GM21367 (cell line): ENCODE measurements around the gene HOXB1.
"Not testable (repeated sequence)": the region's sequence is repeated elsewhere in the genome, so short reads cannot be mapped to it uniquely, and the experiment has no call there.

ENCODE experiments used
- ATAC-seq: cut with Tn5 transposase; IDR thresholded peaks from one replicate; pipeline ENCODE4 v1.9.1; 2021; ENCODE audit not compliant: unreplicated experiment

HOXB1 gene

DNA sequence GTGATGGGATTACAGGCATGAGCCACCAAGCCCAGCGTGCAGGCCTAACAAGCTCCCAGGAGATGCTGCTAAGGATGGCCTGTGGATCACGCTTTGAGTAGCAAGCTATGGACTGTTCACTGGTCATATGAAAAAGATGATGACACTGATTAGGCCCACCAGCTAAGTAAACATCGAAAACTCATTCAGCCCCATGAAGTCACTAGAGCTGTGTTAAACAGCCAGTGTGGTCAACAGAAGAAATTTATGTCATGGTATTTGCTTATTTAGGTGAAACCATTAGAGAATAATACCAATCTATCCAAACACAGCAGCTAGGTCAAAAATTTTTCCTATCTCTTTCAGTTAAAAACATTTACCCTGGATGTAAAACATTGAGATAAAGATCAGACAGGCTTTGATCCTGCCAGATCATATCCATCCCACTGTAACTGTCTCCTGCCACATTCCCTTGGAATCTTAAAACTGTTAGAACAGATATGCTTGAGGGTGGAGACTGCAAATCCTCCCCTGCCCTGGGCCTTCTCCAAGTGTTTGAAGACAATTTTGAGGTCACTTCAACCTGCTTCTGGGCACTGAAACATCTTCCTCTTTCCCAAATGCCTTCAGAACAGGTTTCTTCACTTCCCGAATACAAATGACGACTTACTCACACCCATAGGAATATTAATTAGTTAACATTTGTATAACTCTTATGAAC is 30.9 kb downstream of the HOXB1 start:
- ATAC-seq = no peak

DNA sequence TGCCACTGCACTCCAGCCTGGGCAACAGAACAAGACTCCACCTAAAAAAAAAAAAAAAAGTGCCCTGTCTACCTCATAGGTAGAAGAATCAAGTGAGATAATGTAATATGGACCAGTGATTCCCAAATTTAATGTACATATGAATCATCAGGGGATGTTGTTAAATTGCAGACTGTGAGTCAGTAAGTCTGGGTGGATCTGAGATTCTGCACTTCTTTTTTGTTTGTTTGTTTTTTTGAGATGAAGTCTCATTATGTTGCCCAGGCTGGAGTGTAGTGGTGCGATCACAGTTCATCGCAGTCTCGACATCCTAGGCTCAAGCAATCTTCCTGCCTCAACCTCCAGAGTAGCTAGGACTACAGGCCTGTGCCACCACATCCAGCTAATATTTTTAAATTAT is 31.6 kb downstream of the HOXB1 start:
- no peak for ATAC-seq

DNA sequence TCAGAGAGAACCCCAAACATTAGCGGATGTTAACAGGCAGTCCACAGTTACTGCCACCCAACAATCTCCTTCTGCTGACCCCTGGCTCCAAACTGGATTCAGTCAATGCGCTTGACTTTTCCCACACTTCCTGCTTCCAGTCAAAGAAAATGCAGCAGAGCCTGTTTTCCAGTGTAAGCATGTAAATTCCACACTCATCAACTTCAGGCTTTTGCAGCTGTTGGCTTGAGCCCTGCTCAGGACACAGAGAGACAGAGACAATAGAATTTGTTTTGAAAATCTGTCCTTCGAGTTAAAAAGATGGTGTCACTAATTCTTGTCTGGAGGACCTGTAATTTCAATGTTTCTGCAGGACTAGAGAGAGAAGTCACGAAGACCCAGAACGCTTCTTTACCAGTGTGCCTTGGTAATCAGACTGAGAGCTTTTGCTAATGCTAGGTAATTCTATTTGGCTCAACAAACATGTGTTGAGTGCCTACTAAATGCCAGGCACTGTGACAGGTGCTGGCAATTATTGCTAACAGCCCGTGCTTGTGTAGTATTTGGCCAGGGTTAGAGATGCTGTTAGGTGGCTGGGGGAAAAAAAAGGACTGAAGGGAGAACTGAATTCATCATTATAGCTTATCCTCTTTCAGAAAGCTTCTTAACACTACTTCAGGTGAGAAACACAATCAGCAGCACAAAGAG is 32.5 kb downstream of the HOXB1 start:
- no peak for ATAC-seq

DNA sequence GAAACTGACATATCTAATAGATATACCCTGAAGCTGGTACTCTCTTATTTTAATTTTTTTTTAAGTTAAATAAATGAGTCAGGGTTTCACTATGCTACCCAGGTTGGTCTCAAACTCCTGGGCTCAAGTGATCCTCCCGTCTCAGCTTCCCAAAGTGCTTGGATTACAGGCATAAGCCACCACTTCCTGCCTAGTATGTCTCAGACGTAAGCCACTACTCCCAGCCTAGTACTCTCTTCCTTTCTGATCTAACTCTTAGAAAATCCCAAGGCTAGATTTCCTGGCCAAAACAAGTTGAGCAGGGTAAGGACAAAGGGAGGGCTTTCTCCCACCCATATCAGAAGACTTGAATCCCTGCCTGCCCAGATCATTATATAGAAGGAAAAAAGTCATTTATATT is 33.7 kb downstream of the HOXB1 start:
- no peak for ATAC-seq

DNA sequence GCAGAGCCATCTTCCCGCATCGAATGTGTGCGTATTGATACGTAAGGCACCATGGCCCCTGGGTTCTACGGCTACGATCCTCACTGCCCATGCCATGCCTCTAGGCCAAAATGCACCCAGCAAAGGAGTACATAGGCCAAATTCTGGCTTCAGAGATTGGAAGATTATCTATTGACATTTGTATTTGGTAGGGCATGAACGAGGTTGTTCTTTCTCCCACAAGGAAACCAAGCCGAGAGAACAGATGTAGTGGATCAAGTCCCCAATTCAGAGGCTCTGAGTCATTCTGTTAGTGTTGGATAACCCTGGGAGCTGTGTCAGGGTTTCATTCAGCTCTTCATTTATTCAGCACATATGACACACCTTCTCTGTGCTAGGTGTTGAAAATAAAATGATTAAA is 36.5 kb downstream of the HOXB1 start:
- no peak for ATAC-seq

DNA sequence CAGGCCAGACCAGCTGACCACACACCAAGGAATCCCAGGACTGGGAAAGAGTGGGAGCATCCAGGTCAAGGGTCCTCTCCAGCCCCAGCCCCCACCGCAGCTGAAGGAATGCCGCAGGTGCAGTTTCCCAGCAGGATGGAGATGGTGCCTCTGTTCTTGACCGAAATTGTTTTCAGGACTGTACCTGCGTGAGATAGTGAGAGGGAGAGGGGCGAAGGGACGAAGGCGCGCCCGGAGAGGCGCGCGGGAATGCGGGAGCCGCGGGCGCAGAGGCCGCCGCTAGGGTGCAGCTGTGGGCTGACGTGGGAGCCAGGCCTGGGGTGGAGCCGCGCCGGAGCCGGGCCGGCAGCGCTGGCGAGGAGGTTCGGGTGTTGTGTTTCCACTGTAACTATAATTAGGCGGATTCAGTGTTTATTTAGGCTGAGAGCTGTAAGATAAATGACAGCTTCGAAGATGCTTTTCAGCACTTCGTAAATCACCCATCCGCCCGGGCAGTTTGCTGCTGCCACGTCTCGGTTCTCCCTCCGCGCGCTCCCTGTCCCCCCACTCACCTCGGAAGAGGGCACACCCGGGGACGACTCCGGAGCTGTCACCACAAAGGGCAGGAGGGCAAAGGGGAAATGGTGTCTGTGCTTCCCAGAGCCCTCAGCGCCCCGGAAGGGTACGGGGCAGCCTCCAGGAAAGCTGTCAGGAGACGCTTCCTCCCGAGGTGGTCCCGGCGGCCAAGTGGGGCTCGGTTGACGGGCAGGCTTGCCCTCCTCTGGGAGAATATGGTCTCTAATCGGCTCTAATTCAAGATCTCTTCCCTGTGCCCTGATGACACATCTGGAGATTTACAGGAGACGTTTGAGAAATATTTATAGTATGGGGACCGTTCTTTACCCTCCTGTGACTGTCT is 38.2 kb downstream of the HOXB1 start:
- no peak for ATAC-seq

DNA sequence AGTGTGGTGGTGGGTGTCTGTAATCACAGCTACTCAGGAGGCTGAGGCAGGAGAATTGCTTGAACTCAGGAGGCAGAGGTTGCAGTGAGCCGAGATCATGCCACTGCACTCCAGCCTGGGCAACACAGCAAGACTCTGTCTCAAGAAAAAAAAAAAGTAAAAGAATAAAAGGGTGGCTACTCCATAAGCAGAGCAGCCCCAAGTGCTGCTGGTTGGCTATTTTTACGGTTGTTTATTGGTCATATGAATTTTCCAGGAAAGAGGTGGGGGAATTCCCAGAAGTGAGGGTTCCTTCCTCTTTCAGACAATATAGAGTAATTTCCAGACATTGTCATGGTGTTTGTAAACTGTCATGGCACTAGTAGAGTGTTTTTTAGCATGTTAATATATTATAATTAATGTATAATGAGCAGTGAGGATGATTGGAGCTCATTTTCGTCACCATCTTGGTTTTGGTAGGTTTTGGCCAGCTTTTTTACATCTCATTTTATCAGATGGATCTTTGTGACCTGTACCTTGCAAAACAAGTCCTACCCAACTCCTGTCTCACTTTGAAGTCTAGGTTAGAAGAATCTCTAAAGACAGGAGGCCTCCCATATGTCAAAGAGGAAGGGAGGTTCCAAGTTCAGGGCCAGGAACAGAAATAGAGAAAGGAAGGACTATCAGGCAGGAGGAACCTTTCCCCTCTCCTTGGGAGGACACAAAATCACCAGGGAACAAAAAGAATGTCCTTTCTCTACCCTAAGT is 39.1 kb downstream of the HOXB1 start:
- ATAC-seq = no peak

DNA sequence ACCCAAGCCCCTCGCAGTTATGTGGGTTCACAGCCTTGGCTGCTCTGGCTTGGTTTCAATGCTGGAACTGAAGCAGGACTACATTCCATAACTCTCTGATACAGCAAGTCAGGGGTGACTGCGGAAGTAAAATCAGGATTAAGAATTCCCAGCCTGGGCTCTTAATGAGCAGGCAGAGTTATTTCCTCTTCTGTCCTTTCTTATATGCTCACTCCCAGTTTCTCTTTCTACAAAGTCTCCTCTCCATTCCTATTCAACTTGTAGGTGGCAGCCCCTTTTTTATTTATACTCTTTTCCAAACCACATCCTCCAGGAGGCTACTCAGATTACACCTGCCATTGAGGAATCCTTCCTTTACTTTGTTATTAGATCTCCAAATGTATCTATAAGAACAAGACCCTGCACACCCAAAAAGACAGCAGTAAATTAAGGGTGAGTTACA is 40.3 kb downstream of the HOXB1 start:
- no peak for ATAC-seq

DNA sequence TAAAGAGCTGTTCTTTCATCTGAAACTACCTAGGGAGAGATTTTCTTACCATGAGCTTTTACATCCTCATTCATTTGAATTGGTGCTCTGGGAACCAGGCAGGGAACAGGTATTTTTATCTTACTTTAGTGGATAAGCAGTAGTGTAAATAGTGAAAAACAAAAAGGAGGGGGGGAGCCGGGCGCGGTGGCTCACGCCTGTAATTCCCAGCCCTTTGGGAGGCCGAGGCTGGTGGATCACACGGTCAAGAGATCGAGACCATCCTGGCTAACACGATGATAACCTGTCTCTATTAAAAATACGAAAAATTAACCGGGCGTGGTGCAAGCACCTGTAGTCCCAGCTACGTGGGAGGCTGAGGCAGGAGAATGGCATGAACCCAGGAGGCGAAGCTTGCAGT is 41.0 kb downstream of the HOXB1 start:
- ATAC-seq = no peak

DNA sequence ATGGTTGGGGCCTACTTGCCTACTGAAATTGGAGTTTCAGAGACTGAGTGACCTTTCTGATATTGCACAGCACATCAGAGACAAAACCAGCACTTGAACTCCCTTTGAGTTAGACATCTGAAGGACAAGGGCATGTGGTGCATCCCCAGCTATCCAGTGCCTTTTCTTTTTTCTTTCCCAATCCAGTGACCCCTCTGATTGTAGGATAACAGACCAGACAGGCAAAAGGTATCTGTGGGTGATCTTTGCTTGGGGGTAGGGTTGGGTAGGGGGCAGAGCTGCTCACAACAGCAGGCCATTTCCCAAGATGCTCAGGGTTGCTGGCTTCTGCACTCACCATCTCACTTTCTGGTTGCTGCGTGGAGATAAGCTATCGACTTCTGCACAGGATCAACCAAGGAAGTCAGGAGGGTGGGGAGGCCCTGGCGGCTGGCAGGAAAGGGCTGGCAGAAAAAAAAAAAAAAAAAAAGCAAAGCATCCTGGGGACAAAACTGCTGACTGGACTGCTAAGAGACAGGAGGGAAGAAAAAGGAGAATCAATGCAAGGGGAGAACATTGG is 42.2 kb downstream of the HOXB1 start:
- ATAC-seq = no peak

DNA sequence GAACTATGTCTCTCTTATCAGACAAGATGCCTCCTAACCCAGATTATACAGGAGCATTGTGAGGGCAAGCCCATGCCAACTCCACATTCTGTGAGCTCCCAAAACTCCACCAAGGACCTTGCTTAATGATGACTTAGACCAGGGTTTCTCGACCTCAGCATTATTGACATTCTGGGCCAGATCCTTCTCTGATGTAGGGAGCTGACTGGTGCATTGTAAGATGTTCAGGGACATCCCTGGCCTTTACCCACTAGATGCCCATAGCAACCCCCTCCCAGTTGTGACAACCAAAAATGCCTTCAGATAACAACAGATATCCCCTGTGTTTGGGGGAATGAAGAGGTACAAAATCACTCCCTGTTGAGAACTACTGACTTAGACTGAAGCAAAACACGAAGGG is 43.6 kb downstream of the HOXB1 start:
- ATAC-seq = no peak

DNA sequence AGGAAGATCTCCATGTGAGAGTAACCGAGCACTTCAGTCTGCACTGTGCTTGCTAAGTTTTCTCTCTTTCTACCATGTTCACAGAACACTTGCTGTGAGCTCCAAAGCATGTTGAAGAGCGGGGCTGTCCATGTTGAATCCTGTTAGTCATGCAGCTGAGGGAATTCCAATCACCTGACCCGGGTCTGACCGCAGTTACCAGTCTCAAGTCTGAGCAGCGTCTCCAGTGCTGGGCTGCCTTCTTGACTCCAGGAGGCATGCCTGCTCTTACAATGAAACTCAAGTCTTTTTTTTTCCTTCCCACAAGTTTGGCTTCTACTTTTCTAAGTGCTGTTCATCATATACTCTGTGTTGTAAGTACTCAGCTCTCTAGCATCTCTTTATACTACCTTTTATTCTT is 44.3 kb downstream of the HOXB1 start:
- ATAC-seq = no peak

DNA sequence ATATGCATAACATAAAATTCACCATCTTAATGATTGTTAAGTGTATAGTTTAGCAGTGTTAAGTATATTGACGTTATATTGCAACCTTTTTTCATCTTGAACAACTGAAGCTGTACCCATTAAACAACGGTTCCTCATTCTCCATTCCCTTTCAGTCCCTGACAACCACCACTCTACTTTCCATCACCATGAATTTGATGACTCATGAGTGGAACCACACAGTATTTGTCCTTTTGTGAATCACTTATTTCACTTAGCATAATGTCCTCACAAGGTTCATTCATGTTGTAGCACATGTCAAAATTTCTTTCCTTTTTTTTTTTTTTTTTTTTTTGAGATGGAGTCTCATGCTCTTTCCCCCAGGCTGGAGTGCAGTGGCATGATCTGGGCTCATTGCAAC is 46.0 kb downstream of the HOXB1 start:
- no peak for ATAC-seq

DNA sequence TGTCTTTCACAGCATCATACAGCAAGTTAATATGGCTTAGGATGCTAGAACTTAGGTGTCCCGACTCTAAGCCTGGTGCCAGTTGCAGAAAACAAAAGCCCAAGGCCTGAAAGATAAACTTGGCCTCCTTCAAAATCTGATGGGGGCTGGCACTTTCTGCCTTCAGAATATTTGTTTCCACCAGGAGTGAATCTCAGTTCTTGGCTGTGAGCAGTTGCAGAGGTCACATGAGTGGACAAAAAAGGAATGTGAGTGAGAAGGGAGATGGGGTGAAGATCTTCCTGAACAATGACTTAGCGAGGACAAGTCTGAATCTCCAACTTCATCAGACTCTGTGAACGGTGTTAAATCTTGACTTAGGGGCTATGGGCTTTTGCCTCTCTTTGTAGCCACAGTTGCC is 46.6 kb downstream of the HOXB1 start:
- ATAC-seq = no peak

DNA sequence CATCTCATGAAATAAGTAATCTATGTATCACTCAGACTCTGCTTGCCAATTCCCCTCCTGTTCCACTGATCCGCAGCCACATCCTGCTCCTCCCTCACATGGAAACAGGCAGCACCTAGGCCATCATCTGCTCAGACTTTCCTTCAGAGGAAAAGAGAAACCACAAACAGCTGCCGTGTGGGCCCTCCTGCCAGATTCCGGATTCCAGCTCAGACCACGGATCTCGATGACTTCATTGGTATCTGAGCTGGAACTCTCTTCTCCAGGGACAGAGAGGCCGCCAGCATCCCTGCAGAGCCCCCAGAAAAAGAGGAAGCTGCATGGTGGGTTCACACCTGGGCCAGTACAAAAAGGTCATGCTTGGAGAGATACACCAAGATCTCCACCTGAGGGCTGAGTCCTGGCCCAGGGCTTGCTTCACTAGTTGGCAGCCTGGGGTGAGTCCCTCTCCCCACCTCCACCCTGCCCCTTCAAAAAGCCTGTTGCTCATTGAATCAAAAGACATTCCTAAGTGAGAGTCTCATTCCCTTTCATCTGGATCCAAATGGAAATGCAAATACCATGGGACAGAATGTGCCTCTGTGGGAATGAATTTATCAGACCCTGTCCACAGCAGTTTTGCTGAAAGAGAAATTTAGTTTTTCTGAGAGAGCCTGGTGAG is 47.2 kb downstream of the HOXB1 start:
- ATAC-seq = no peak

DNA sequence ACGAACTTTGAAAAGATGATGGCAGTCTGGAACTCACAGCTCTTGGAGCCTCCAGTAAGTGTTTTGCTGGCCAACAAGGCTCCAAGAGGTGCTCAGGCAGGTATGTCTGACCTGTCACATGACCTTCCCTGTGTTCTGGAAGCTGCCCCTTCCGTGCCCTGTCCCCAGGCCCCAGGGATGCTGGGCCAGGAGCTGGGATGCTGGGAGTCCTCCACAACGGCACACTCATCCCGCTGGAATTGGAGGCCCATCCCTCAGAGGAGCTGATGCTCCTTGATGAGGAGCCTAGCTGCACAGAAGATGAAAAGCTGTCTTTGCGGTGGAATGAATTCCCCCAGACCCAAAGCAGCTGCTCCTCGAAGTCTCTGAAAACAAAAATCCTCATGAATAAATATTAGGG is 47.8 kb downstream of the HOXB1 start:
- no peak for ATAC-seq

DNA sequence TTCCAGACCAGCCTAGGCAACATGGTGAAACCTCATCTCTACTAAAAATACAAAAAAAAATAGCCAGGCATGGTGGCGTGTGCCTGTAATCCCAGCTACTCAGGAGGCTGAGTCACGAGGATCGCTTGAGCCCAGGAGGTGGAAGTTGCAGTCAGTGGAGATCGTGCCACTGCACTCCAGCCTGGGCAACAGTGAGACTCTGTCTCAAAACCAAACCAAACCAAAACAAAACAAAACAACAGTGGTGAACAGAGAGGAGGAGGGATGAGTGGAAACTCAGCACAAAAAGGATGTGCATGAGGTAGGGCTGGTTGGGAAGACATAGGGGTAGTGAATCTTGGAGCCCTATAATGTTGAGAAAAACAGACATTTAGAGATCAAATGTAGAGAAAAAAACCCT is 48.5 kb downstream of the HOXB1 start:
- ATAC-seq = not testable (repeated sequence)

DNA sequence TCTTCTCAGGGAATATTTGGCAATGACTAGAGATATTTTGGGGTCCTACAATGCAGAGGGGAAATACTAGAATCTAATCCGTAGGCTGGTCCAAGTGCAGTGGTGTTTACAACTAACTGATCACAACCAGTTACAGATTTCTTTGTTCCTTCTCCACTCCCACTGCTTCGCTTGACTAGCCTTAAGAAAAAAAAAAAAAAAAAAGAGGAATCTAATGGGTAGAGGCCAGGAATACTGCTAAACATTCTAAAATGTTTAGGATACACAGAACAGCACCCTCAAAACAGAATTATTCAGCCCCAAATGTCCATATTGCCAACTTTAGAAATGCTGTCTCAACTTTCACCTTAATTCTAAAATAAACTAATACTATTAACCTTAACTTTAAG is 51.8 kb downstream of the HOXB1 start:
- ATAC-seq = no peak
